HG03521 (cell line): ENCODE results near the gene UNC45A.
"Not testable (repeated sequence)": the region's sequence is repeated elsewhere in the genome, so short reads cannot be mapped to it uniquely, and the experiment has no call there.

Experiments used
- ATAC-seq: cut with Tn5 transposase; IDR thresholded peaks from one replicate; pipeline ENCODE4 v1.9.1; 2021; ENCODE audit warnings: mild to moderate bottlenecking, moderate library complexity; ENCODE audit not compliant: unreplicated experiment

The UNC45A gene

DNA sequence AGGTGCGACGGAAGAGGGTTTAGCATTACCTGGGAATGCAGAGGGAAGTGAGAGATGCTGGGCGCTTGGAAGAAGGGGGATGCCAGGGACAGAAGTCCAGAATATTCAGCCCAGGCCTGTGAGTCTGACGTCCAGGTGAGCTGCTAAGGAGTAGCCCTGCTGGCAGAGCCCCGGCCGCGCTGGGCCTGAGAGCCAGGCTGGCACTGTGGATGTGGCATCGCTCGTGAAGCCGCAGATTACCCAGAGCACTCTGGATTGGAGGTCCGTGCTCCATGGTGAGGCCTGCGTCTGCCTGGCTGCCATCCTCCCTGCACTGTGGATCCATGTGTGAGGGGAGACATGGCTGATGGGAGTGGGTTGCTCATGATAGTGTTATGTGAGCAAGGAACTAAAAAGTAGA lies 17.5 kb upstream of the UNC45A start:
- ATAC-seq: no peak

DNA sequence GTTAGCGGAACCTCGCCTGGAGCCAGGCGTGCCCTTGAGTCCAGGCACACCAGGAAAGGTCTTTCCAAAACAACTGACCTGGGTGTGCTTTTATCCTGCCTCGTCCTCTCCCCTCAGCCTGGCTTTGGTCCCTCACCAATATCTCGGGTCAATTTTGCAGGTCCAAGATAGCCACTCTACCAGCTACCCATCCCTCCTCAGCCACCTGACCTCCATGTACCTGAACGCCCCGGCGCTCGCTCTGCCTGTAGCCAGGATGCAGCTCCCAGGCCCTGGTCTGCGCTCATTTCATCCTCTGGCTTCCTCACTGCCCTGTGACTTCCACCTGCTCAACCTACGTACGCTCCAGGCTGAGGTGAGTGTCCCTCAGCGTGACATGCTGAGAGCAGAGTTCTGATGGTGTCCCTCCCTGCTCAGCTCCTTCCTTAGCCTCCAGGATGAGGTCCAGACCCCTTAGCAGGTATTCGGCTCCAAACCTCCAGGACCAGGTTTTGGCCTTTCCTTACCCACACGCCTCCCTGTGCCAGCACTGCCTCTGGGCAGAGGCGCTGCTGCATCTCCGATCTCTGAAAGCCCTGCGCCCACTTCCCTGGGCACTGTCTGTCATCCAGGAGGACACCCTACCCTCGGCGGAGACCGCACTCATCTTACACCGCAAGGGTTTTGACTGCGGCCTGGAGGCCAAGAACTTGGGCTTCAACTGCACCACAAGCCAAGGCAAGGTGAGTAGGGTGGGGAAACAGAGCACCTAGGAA lies 16.9 kb upstream of the UNC45A start:
- no peak for ATAC-seq

DNA sequence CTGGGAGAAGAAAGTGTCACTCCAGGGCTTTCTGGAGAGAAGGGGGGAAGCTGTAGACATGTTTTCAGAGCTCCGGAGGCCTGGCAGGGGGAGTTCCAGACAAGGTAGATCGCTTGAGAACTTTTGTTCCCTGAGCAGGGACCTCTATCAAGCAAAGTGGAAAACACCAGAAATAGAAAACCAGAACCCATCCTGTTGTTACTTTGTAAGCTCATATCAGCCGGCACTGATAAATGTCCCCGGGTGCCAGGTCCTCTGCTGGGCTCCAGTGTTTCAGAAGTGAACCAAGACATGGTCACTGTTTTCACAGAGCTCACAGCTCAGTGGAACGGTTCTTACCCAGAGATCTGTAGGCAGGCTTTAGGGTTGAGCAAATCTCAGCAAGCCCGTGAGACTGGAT lies 16.2 kb upstream of the UNC45A start:
- no peak for ATAC-seq

- no peak for ATAC-seq
Observed at GRCh38 chr15:90921887-90922286, 13.2 kb upstream of the UNC45A start.

GRCh38 chr15:90922712-90923322 lies 12.3 kb upstream of the UNC45A start:
- peak; percentile 85 for ATAC-seq

DNA sequence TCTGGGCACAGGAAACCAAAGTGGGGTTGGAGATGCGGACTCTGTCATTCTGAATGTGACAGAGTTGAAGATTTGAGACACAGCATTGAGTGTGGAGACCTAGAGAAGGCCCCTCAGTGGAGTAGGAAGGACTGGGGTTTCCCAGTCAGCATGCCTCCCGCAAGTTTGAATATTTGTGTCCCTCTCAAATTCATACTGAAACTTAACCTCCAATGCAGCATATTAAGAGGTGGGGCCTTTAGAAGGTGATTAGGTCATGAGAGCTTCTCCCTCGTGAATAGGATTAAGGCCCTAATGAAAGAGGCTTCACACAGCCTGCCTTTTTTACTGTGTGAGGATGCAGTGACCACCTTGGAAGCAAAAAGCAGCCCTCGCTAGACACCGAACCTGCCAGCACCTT lies 10.7 kb upstream of the UNC45A start:
- ATAC-seq: peak; percentile 55

GRCh38 chr15:90926766-90927165 lies 8.3 kb upstream of the UNC45A start:
- not testable (repeated sequence) for ATAC-seq

DNA sequence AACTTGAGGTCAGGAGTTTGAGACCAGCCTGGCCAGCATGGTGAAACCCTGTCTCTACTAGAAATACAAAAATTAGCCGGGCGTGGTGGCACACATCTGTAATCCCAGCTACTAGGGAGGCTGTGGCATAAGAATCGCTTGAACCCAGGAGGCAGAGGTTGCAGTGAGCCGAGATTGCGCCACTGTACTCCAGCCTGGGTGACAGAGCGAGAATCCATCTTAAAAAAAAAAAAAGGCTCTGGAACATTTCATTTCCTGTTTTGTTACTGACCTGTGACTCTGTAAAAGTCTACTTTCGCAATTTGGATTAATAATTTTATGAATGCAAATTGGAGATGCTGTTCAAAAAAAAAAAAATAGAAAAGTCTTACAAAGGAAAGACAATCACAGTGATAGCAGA lies 7.0 kb upstream of the UNC45A start:
- ATAC-seq: not testable (repeated sequence)

- no peak for ATAC-seq
Observed at GRCh38 chr15:90929246-90930019, 5.7 kb upstream of the UNC45A start.

GRCh38 chr15:90930861-90931574 lies 4.1 kb upstream of the UNC45A start:
- no peak for ATAC-seq

GRCh38 chr15:90931575-90931827 lies 3.6 kb upstream of the UNC45A start:
- no peak for ATAC-seq

DNA sequence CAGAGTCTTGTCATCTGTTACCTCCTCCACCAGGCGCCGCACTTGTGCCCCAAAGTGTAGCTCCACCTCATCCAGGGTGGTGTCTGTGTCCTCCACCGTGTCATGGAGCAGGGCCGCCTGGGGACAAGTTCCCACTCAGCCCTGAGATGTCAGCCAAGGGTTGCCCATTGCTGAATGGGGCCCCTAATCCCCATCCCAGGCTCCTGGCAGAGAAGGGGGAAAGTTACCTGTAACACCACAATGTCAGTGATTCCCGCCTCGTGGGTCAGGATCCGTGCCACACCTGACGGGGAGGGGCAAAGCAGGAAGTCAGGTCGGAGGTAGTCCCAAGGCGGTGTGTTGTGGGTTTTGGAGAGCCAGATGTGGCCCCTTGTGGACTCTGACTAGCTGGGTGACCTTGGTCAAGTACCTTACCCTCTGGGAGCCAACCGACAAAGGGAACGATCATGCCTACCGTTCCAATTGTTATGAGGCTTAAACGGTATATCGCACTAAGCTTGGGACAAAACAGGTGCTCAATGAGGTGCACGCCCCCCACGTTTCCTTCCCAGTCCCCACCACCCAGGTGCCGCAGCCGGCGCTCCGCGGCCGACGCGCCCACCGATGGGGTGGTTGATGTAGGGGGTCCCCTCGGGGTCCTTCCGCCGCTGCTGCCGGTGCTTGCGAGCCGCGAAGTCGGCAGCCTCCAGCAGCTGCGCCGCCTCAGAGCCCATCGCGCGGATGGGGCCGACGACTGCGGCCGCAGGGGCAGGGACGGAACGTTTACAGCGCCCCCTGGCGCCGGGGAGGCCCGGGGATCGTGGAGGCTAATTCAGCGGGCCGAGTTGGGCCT lies 3.0 kb upstream of the UNC45A start, which contains the start of gene HDDC3:
Gene HDDC3 (minus strand): TSS at position 722 of the 832 bp plus-strand sequence. CDS start 9 bp downstream, at position 713.
- peak; percentile 40 for ATAC-seq

DNA sequence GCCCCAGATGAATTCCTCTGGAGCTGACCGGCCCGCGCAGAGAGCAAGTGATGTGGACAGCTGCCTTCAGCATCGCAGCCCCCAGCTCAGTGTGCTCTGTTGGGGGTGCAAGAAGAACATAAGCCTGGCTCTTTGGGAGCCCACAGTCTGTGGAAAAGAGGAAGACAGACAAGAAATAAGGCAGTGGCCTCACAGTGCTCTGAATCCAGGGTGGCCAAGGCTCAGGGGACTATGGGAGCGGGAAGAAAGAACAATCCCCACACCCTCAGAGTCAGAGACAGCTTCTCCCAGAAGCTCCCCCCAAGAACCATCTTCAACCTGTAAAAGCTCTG lies 2.5 kb upstream of the UNC45A start:
- ATAC-seq: no peak

- no peak for ATAC-seq
Observed at GRCh38 chr15:90933301-90933700, 1.8 kb upstream of the UNC45A start.

- ATAC-seq: peak; percentile 20
Observed at GRCh38 chr15:90934256-90934948, 683 bp upstream of the UNC45A start.

GRCh38 chr15:90936823-90937222 lies 1.7 kb downstream of the UNC45A start:
- no peak for ATAC-seq

GRCh38 chr15:90938261-90938660 lies 3.2 kb downstream of the UNC45A start:
- ATAC-seq: no peak

DNA sequence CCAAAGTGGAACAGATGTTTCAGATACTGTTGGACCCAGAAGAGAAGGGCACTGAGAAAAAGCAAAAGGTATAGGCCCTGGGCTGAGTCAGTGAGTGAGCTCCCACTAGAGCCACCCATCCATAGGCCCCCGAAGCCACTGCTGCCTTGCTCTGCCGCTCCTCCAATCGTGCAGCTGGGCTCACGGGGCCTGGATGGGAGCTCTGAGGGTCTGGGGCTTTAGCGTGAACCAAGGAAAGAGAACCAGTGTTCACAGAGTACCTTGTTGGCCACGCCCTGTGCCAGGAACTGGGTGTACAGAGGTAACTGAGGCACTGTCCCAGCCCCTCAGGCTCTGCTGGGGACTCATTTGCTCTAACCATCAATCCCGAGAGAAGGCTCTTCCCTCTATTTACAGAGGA lies 4.7 kb downstream of the UNC45A start:
- ATAC-seq: no peak

DNA sequence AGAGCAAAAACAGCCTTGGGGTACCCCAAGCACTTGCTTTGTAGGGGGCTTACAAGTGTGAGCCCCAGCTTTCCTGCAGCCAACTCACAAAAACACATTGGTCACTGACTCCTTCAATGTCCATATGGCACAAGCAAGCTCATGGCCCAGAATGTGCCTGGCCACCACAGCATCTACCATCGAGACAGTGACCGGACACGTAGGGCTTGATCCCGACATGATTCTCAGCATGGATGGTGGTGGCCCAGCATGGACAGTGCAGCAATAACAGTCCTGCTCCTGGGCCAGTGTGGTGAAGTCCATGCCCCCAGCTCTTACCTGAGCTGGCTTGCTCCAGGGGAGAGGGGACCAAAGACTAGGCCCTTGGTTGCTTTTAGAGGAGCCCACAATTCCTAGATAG lies 6.0 kb downstream of the UNC45A start:
- ATAC-seq: no peak
